Mucosa of descending colon (tissue), 3 donors: ENCODE measurements around the gene ZDHHC4. TPM values are rescaled to one million over a fixed set of nuclear protein-coding genes. Genes with fewer than 3 reads are reported as not detected.

Experiments
- ATAC-seq: fragments of 200-7000 bp; cut with Tn5 transposase; one replicate; pipeline ENCODE4 v1.9.1; 2020; ENCODE audit warnings: mild to moderate bottlenecking, moderate library complexity
- DNase-seq, 3 donors: peaks; one replicate each; pipeline ENCODE4 v3.0.0-alpha.2; 2020
- H3K36me3 ChIP-seq: fragments of 200-600 bp; one replicate; pipeline ENCODE4 v1.8.0; 2021; ENCODE audit warnings: low read depth, mild to moderate bottlenecking
- H3K4me1 ChIP-seq: fragments of 200-600 bp; one replicate; pipeline ENCODE4 v1.8.0; 2021; ENCODE audit warnings: low read depth, mild to moderate bottlenecking
- H3K4me3 ChIP-seq: fragments of 200-600 bp; one replicate; pipeline ENCODE4 v1.8.0; 2021; ENCODE audit warnings: mild to moderate bottlenecking
- H3K9me3 ChIP-seq: fragments of 200-600 bp; one replicate; pipeline ENCODE4 v1.8.0; 2021; ENCODE audit warnings: mild to moderate bottlenecking
- intact Hi-C, 2 donors: fragments of 100-400 bp; cut with DNase I in 1 of 2; cut with micrococcal nuclease in 1 of 2; formaldehyde crosslinking; loops; one replicate each; pipeline versions ENCODE4 v1.11.0 to v1.11.1; 2022; cut with DNase I, micrococcal nuclease
- long read RNA-seq, 2 donors: library from polyadenylated mRNA; unstranded; transcript quantifications; one replicate each; pipeline ENCODE4 v2.0.0, GENCODE V29; 2019 to 2021
- total RNA-seq, 3 donors: library from RNA; stranded (reverse); fragmentation: NEBNext Ultra II Directional in 2 of 3; extraction: Animal tissue kit (Norgen Biotek cat#: 25700) in 2 of 3; gene quantifications; one replicate each; pipeline versions ENCODE4 v1.2.1 to v1.2.4, GENCODE V29; 2021 to 2023
- TF ChIP-seq, protein P1 (sequence below): fragments of 200-600 bp; IDR thresholded peaks from one replicate; pipeline ENCODE4 v1.8.0; 2022; ENCODE audit warnings: antibody characterized with exemption, mild to moderate bottlenecking
- donor health status: DM: no; HTN: no; CAD: no; lungs with moderate emphysema.
- donor health status: DM: no; HTN: no; CAD: no.
- donor health status: DM: no; HTN: yes; CAD: no.

The ZDHHC4 gene
- total RNA-seq, result 10 to 100 TPM; 40.4 to 55.9 (median 41.7) TPM
- long read RNA-seq, donor 1, transcript ZDHHC4-205 (8 exons, 1,552 nt), result minor isoform, 14 of 69 reads
- long read RNA-seq, donor 1, transcript ZDHHC4-203 (9 exons, 1,461 nt), result major isoform, 18 of 69 reads
- long read RNA-seq, donor 1, transcript ZDHHC4-201 (8 exons, 1,259 nt), result major isoform, 18 of 69 reads
- long read RNA-seq, donor 1, partial matches to known transcripts, result 3 of 69 reads
- long read RNA-seq, donor 1, other reads (novel, unspliced or antisense), result 11 of 69 reads
- long read RNA-seq, donor 2, transcript ZDHHC4-201 (8 exons, 1,259 nt), result minor isoform, 5 of 24 reads
- long read RNA-seq, donor 2, transcript ZDHHC4-203 (9 exons, 1,461 nt), result major isoform, 7 of 24 reads
- long read RNA-seq, donor 2, transcript ZDHHC4-205 (8 exons, 1,552 nt), result major isoform, 7 of 24 reads
- long read RNA-seq, donor 2, partial matches to known transcripts, result 0 of 24 reads
- long read RNA-seq, donor 2, other reads (novel, unspliced or antisense), result 3 of 24 reads

DNA sequence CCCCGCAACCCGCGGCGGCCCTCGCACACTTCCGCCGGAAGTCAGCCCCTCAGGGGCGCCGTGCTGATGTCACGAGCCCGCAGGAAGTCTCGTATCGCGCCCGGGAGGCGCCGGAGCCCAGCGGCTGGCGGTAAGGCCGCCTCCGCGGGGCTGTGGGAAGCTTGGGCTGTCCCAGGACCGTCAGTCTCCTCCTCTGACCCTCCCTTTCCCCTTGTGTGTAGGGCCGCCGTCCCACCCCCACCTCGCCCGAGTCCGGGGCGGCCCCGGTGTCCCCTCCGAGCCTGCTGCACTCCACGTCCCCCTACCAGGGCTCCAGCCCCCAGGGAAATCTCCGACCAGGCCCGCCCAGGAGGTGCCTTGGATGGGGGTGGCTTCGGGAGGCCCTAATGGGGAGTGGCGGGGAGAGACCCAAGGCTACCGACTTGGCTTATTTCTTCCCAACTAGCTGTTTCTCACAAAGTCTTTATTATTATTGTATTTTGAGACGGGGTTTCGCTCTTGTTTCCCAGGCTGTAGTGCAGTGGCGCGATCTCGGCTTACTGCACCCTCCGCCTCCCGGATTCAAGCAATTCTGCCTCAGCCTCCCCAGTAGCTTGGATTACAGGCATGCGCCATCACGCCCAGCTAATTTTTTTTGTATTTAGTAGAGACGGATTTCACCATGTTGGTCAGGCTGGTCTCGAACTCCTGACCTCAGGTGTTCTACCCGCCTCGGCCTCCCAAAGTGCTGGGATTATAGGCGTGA lies at the start of gene ZDHHC4:
ZDHHC4 (plus strand) TSS at position 86 of the 745 bp plus-strand sequence. CDS start 3,108 bp downstream, outside the sequence.
- no peaks in the 10 kb centered on the region for H3K9me3 ChIP-seq
- H3K4me3 ChIP-seq, result peak within 1 kb of the TSS; percentile 44
- H3K36me3 ChIP-seq, result peaks cover 5% of the 10 kb centered on the region
- ATAC-seq, result peak; percentile 99
- TF ChIP-seq, protein P1, sequence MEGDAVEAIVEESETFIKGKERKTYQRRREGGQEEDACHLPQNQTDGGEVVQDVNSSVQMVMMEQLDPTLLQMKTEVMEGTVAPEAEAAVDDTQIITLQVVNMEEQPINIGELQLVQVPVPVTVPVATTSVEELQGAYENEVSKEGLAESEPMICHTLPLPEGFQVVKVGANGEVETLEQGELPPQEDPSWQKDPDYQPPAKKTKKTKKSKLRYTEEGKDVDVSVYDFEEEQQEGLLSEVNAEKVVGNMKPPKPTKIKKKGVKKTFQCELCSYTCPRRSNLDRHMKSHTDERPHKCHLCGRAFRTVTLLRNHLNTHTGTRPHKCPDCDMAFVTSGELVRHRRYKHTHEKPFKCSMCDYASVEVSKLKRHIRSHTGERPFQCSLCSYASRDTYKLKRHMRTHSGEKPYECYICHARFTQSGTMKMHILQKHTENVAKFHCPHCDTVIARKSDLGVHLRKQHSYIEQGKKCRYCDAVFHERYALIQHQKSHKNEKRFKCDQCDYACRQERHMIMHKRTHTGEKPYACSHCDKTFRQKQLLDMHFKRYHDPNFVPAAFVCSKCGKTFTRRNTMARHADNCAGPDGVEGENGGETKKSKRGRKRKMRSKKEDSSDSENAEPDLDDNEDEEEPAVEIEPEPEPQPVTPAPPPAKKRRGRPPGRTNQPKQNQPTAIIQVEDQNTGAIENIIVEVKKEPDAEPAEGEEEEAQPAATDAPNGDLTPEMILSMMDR, result no peak
- peak; percentile 89 to 94 (median 92) for DNase-seq
- intact Hi-C loops, result no loop called here
- peaks cover 4% of the 10 kb centered on the region for H3K4me1 ChIP-seq

DNA sequence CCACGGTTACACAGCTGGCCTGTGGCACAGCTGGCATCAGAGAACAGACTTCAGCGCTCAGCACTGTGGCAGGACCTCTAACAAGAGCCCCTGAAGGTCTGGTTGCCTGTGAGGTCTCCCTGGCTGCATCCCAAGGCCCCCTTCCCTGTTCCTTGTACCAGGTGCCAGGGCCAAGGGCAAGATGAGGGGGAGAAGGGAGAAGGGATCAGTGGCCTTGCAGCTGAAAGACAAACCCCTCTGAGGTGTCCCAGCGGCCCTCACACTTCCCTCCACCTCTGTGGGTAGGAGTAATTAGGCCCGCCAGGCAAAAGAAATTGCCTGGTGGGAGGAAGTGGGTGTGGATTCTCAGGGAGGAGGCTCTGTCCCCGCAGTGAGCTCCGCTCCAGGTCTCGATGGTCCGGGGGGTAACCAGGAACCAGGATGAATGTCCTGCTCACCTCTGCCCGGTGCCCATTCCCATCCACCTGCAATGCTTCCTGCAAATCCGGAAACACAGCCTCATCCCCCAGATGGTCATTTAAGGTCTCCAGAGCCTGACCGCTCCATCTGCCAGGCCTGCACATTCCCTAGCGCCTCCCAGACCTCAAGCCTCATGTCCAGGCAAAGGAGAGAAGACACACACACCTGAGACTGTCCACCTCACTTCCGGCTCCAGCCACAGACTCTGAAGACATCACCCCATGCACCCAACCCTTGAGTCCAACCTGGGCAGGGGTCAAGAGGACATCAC lies 48.7 kb upstream of the ZDHHC4 start:
- Histone ChIP-seq H3K4me3 (no peak overlapping the region), H3K36me3 (no peaks in the 10 kb centered on the region), H3K4me1 (peaks cover 10% of the 10 kb centered on the region), H3K9me3 (no peaks in the 10 kb centered on the region)
- no peak for ATAC-seq
- intact Hi-C loops, result no loop called here
- DNase-seq, result no peak
- TF ChIP-seq, protein P1, result no peak

GRCh38 chr7:6529643-6530042 lies 47.6 kb upstream of the ZDHHC4 start:
- H3K9me3 ChIP-seq, result no peaks in the 10 kb centered on the region
- no peak for ATAC-seq
- TF ChIP-seq, protein P1, result no peak
- no peak for DNase-seq
- H3K4me1 ChIP-seq, result peaks cover 10% of the 10 kb centered on the region
- H3K36me3 ChIP-seq, result no peaks in the 10 kb centered on the region
- intact Hi-C loops, result no loop called here
- H3K4me3 ChIP-seq, result no peak overlapping the region

DNA sequence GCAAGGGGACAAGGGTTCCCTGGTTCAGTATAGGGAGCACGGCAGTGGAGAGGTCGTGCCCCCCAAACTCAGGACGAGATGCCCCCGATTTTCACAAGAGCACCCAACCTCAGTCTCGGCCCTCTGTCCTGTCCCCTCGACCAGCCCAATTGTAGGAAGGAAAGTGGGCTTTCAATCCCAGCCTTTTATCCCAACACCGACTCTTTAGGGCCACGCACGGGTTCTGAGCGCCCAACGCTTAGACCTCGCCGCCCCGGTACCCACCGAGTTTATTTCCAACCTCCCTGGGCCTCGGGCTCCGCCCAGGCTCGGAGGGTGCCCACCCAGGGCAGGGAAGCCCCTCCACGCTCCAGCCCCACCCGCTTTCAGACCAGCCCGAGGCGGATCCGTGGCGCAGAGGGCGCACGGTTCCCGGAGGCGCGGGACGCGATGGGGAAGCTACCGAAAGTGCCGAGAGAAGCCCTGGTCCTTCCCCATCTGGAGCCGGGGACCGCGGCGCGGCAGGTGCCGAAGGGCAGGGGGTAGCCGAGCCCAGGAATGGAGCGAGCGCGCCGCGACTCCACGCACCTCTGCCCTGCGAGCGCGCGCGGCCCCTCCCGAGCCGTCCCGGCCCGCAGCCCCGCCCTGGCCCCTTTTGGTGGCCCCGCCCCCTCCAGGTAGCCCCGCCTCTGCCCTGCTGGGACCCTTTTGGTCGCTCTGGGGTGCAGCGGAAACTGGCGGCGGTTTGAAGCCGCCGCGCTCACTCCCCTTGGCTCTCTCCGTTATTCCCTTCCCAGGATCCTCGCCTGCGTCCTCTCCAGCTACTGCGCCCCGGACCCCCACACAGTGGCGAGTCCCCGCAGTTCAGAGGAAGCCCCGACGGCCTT lies 46.4 kb upstream of the ZDHHC4 start:
- Histone ChIP-seq H3K4me3 (no peak overlapping the region), H3K36me3 (no peaks in the 10 kb centered on the region), H3K9me3 (no peaks in the 10 kb centered on the region), H3K4me1 (peaks cover 10% of the 10 kb centered on the region)
- ATAC-seq (peak; percentile 62), DNase-seq (peak in 2 of 3 donors; percentile 43 to 66)
- intact Hi-C loops, result no loop called here
- TF ChIP-seq, protein P1, result no peak
